ENCODE data around the gene LRP1.

- TF ChIP-seq POLR2A (IDR thresholded peaks at IDR 0.05) (no peak), CTCF (IDR thresholded peaks at IDR 0.05) (no peak)
Observed at GRCh38 chr12:57231276-57232021, 103.2 kb downstream of the LRP1 start.

Measured in Peyer's patch (tissue), 4 donors.